Endodermal cell (in vitro differentiated cells): ENCODE data around the gene RBM28. TPM values are rescaled to one million over a fixed set of nuclear protein-coding genes. Genes with fewer than 3 reads are reported as not detected.

Experiments used
- DNase-seq: peaks from one replicate; pipeline ENCODE4 v3.0.0-alpha.2; 2017
- H3K27ac ChIP-seq: 2 replicates; pipeline ENCODE4 v1.5.1; 2013; ENCODE audit warnings: mild to moderate bottlenecking, low read depth, low read length, moderate library complexity
- H3K27me3 ChIP-seq: 2 replicates; pipeline ENCODE4 v1.6.1; 2013; ENCODE audit warnings: mild to moderate bottlenecking, low read length, moderate library complexity; ENCODE audit not compliant: insufficient read depth, control insufficient read depth, poor library complexity, severe bottlenecking
- H3K36me3 ChIP-seq: 2 replicates; pipeline ENCODE4 v1.7.0; 2013; ENCODE audit warnings: mild to moderate bottlenecking, low read length, moderate library complexity; ENCODE audit not compliant: control insufficient read depth, insufficient read depth
- H3K4me1 ChIP-seq: one replicate; pipeline ENCODE4 v1.7.0; 2013; ENCODE audit warnings: low read length; ENCODE audit not compliant: control insufficient read depth, insufficient read depth
- H3K4me3 ChIP-seq: 2 replicates; pipeline ENCODE4 v1.5.1; 2013; ENCODE audit warnings: mild to moderate bottlenecking, low read length, moderate library complexity
- H3K9ac ChIP-seq: 2 replicates; pipeline ENCODE4 v1.6.1; 2013; ENCODE audit warnings: mild to moderate bottlenecking, low read length, moderate library complexity; ENCODE audit not compliant: poor library complexity, severe bottlenecking; ENCODE audit errors: extremely low read depth
- H3K9me3 ChIP-seq: 2 replicates; pipeline ENCODE4 v1.6.1; 2013; ENCODE audit warnings: mild to moderate bottlenecking, low read length, moderate library complexity; ENCODE audit not compliant: control insufficient read depth
- H3K27ac Mint-ChIP-seq: 2 replicates; pipeline ENCODE4 v1.8.0; 2020; ENCODE audit warnings: mixed read lengths
- H3K27me3 Mint-ChIP-seq: 2 replicates; pipeline ENCODE4 v1.8.0; 2021; ENCODE audit warnings: mild to moderate bottlenecking, mixed read lengths; ENCODE audit not compliant: insufficient read depth
- H3K36me3 Mint-ChIP-seq: 2 replicates; pipeline ENCODE4 v1.8.0; 2020; ENCODE audit warnings: low read depth, mixed read lengths
- H3K4me1 Mint-ChIP-seq: 2 replicates; pipeline ENCODE4 v1.8.0; 2020; ENCODE audit warnings: mixed read lengths
- H3K4me3 Mint-ChIP-seq: 2 replicates; pipeline ENCODE4 v1.8.0; 2020; ENCODE audit warnings: mild to moderate bottlenecking, moderate library complexity, mixed read lengths
- H3K9me3 Mint-ChIP-seq: 2 replicates; pipeline ENCODE4 v1.8.0; 2020; ENCODE audit warnings: mild to moderate bottlenecking, mixed read lengths
- CTCF ChIP-seq: fragments of 200-600 bp; sonication (generic); conservative IDR thresholded peaks from 2 replicates; pipeline ENCODE4 v1.5.0; 2021; ENCODE audit warnings: antibody characterized with exemption, mild to moderate bottlenecking
- WGBS, 2 experiments: methylation state at CpG; one replicate each; pipeline versions ENCODE4 v1.1.5 to v1.1.7; 2013; ENCODE audit warnings: missing lambda C conversion rate in 2 of 2, mixed read lengths in 1 of 2; ENCODE audit not compliant: insufficient coverage in 1 of 2, insufficient read length in 1 of 2; 5-methylcytosine and 5-hydroxymethylcytosine counted together
- total RNA-seq, 2 donors: library from RNA; stranded (reverse); fragmentation: NEBNext Ultra II Directional in 1 of 2; extraction: Animal tissue kit (Norgen Biotek cat#: 25700) in 1 of 2; gene quantifications; 2 replicates in 1 of 2; 3 replicates in 1 of 2; pipeline ENCODE4 v1.2.1, GENCODE V29; 2021

RBM28 gene
- total RNA-seq, 2 donors from 2014 or later, result 60.1 to 60.9 TPM

GRCh38 chr7:128323459-128324367 lies 20.0 kb downstream of the RBM28 start:
- WGBS, 2 experiments, result 95% methylated on average over 7 to 10 of the region's 10 CpGs

GRCh38 chr7:128323040-128323439 lies 20.7 kb downstream of the RBM28 start:
- peaks cover 90% of the 10 kb centered on the region for H3K36me3 ChIP-seq
- no peaks in the 10 kb centered on the region for H3K4me1 Mint-ChIP-seq
- peaks cover 78% of the 10 kb centered on the region for H3K36me3 Mint-ChIP-seq

More at GRCh38 chr7:128323459-128324367, 20.0 kb downstream of the RBM28 start:
- H3K27ac ChIP-seq, result no peak overlapping the region
- H3K9ac ChIP-seq, result no peak overlapping the region
- DNase-seq, result no peak
- H3K36me3 ChIP-seq, result peaks cover 90% of the 10 kb centered on the region
- Mint-ChIP-seq H3K27me3 (no peaks in the 10 kb centered on the region), H3K9me3 (no peaks in the 10 kb centered on the region), H3K4me3 (no peak overlapping the region), H3K4me1 (no peaks in the 10 kb centered on the region), H3K36me3 (peaks cover 80% of the 10 kb centered on the region), H3K27ac (no peak overlapping the region)
- TF ChIP-seq CTCF, result no peak
- H3K4me3 ChIP-seq, result no peak overlapping the region
- no peaks in the 10 kb centered on the region for H3K4me1 ChIP-seq
- H3K9me3 ChIP-seq, result no peaks in the 10 kb centered on the region
- no peaks in the 10 kb centered on the region for H3K27me3 ChIP-seq

GRCh38 chr7:128322040-128322643 lies 21.6 kb downstream of the RBM28 start:
- TF ChIP-seq CTCF, result peak; percentile 72
- no peaks in the 10 kb centered on the region for H3K27me3 Mint-ChIP-seq
- Histone ChIP-seq H3K9ac (no peak overlapping the region), H3K27ac (no peak overlapping the region), H3K4me3 (no peak overlapping the region), H3K9me3 (no peaks in the 10 kb centered on the region), H3K4me1 (no peaks in the 10 kb centered on the region), H3K36me3 (peaks cover 90% of the 10 kb centered on the region), H3K27me3 (no peaks in the 10 kb centered on the region)
- no peak for DNase-seq
- H3K4me3 Mint-ChIP-seq, result no peak overlapping the region
- no peak overlapping the region for H3K27ac Mint-ChIP-seq
- H3K4me1 Mint-ChIP-seq, result no peaks in the 10 kb centered on the region
- 82 to 89% methylated on average over 1 to 3 of the region's 3 CpGs for WGBS, 2 experiments
- H3K36me3 Mint-ChIP-seq, result peaks cover 83% of the 10 kb centered on the region
- no peaks in the 10 kb centered on the region for H3K9me3 Mint-ChIP-seq

More at GRCh38 chr7:128323040-128323439, 20.7 kb downstream of the RBM28 start:
- Histone ChIP-seq H3K9me3 (no peaks in the 10 kb centered on the region), H3K4me3 (no peak overlapping the region), H3K27me3 (no peaks in the 10 kb centered on the region), H3K27ac (no peak overlapping the region), H3K9ac (no peak overlapping the region), H3K4me1 (no peaks in the 10 kb centered on the region)
- no peaks in the 10 kb centered on the region for H3K9me3 Mint-ChIP-seq
- TF ChIP-seq CTCF, result no peak
- H3K4me3 Mint-ChIP-seq, result no peak overlapping the region
- H3K27ac Mint-ChIP-seq, result no peak overlapping the region
- DNase-seq, result no peak
- no peaks in the 10 kb centered on the region for H3K27me3 Mint-ChIP-seq
